ENCODE results near the gene ASTN2.

ASTN2 gene

DNA sequence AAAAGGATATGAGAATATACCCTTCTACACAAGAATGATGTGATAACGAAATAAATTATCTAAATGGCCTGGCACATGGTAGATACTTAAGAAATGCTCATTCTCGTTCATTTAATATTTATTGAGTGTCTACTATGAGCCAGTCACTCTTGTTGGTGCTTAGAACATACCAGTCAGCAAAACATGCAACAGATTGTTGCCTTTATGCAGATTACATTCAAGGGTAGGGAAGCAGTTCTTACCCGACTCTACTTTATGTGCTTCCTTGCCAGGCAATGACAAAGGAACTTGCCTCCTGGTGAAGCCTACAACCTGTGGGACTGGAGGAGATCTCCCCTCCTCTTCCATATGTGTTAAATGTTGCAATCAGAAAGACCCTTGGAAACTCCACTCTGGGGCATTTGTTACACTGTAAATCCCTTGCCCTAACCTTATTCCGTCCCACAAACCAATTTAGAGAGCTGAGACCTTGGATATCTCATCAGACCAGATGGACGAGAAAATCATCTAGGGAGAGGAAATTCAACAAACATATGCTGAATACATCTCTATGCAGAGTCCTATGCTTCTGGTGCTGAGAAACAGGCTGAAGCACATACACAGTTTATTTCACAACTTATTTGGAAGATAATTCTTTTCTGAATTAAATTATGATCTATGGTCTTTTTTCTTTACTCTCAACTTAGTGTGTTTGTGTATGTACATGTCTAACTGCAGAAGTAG lies 855.9 kb downstream of the ASTN2 start:
- Histone ChIP-seq H4K20me1 (ENCODE audit: control insufficient read depth, insufficient read depth, low read depth, low read length) (no peaks in the 10 kb centered on the region), H3K27ac (ENCODE audit: low read depth, low read length) (no peak overlapping the region), H3K4me1 (ENCODE audit: control insufficient read depth, low read length) (no peaks in the 10 kb centered on the region), H3K79me2 (ENCODE audit: control insufficient read depth, low read length) (no peaks in the 10 kb centered on the region), H3K9me3 (ENCODE audit: control insufficient read depth, insufficient read depth, low read length) (no peaks in the 10 kb centered on the region), H3K27me3 (ENCODE audit: control insufficient read depth, low read length) (no peaks in the 10 kb centered on the region), H3K4me3 (ENCODE audit: low read length) (no peak overlapping the region), H3K36me3 (ENCODE audit: control insufficient read depth, low read length) (no peaks in the 10 kb centered on the region), H3K9me2 (replicated peaks; ENCODE audit: control insufficient read depth, low read length) (no peaks in the 10 kb centered on the region), H3K4me2 (ENCODE audit: low read length) (no peak overlapping the region), H3F3A (ENCODE audit: control insufficient read depth, insufficient read depth) (no peaks in the 10 kb centered on the region)
- no peak for TF ChIP-seq EZH2phosphoT487 (IDR thresholded peaks at IDR 0.05; ENCODE audit: borderline replicate concordance, low read length)
- TF ChIP-seq, protein P1, sequence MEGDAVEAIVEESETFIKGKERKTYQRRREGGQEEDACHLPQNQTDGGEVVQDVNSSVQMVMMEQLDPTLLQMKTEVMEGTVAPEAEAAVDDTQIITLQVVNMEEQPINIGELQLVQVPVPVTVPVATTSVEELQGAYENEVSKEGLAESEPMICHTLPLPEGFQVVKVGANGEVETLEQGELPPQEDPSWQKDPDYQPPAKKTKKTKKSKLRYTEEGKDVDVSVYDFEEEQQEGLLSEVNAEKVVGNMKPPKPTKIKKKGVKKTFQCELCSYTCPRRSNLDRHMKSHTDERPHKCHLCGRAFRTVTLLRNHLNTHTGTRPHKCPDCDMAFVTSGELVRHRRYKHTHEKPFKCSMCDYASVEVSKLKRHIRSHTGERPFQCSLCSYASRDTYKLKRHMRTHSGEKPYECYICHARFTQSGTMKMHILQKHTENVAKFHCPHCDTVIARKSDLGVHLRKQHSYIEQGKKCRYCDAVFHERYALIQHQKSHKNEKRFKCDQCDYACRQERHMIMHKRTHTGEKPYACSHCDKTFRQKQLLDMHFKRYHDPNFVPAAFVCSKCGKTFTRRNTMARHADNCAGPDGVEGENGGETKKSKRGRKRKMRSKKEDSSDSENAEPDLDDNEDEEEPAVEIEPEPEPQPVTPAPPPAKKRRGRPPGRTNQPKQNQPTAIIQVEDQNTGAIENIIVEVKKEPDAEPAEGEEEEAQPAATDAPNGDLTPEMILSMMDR (IDR thresholded peaks at IDR 0.05; ENCODE audit: low read depth, low read length, poor library complexity, severe bottlenecking), result no peak

DNA sequence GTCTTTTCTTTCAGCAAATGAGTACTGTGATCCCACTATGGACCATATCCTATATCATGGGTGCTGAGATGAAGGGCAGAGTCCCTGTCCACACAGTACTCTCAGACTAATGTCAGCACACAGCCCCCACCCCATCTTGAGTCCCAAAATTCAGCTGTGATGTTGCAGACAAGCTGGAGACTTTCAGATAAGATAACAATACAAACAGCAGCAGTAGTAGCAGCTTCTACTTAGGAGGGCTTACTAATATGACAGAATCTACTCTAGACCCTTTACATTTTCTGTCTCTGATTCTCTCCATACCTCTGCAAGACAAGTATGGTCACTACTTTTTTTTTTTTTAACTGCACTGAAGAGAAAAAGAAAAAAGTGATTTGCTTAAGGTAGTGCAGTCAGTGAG lies 856.8 kb downstream of the ASTN2 start:
- TF ChIP-seq, protein P1 (IDR thresholded peaks at IDR 0.05; ENCODE audit: low read depth, low read length, poor library complexity, severe bottlenecking), result no peak
- no peak for TF ChIP-seq EZH2phosphoT487 (IDR thresholded peaks at IDR 0.05; ENCODE audit: borderline replicate concordance, low read length)
- H3K9me3 ChIP-seq (ENCODE audit: control insufficient read depth, insufficient read depth, low read length), result no peaks in the 10 kb centered on the region
- H4K20me1 ChIP-seq (ENCODE audit: control insufficient read depth, insufficient read depth, low read depth, low read length), result no peaks in the 10 kb centered on the region
- no peaks in the 10 kb centered on the region for H3K36me3 ChIP-seq (ENCODE audit: control insufficient read depth, low read length)
- H3K4me3 ChIP-seq (ENCODE audit: low read length), result no peak overlapping the region
- H3K79me2 ChIP-seq (ENCODE audit: control insufficient read depth, low read length), result no peaks in the 10 kb centered on the region
- no peaks in the 10 kb centered on the region for H3K9me2 ChIP-seq (replicated peaks; ENCODE audit: control insufficient read depth, low read length)
- H3K27ac ChIP-seq (ENCODE audit: low read depth, low read length), result no peak overlapping the region
- no peak overlapping the region for H3K4me2 ChIP-seq (ENCODE audit: low read length)
- no peaks in the 10 kb centered on the region for H3K27me3 ChIP-seq (ENCODE audit: control insufficient read depth, low read length)
- H3F3A ChIP-seq (ENCODE audit: control insufficient read depth, insufficient read depth), result no peaks in the 10 kb centered on the region
- H3K4me1 ChIP-seq (ENCODE audit: control insufficient read depth, low read length), result no peaks in the 10 kb centered on the region

GRCh38 chr9:116555556-116556155 lies 859.2 kb downstream of the ASTN2 start:
- no peaks in the 10 kb centered on the region for H3K36me3 ChIP-seq (ENCODE audit: control insufficient read depth, low read length)
- TF ChIP-seq, protein P1 (IDR thresholded peaks at IDR 0.05; ENCODE audit: low read depth, low read length, poor library complexity, severe bottlenecking), result no peak
- no peak for TF ChIP-seq EZH2phosphoT487 (IDR thresholded peaks at IDR 0.05; ENCODE audit: borderline replicate concordance, low read length)
- H3K4me3 ChIP-seq (ENCODE audit: low read length), result no peak overlapping the region
- no peak overlapping the region for H3K27ac ChIP-seq (ENCODE audit: low read depth, low read length)
- no peaks in the 10 kb centered on the region for H4K20me1 ChIP-seq (ENCODE audit: control insufficient read depth, insufficient read depth, low read depth, low read length)
- no peaks in the 10 kb centered on the region for H3K79me2 ChIP-seq (ENCODE audit: control insufficient read depth, low read length)
- no peaks in the 10 kb centered on the region for H3K9me3 ChIP-seq (ENCODE audit: control insufficient read depth, insufficient read depth, low read length)
- H3K4me2 ChIP-seq (ENCODE audit: low read length), result no peak overlapping the region
- no peaks in the 10 kb centered on the region for H3K4me1 ChIP-seq (ENCODE audit: control insufficient read depth, low read length)
- H3K27me3 ChIP-seq (ENCODE audit: control insufficient read depth, low read length), result no peaks in the 10 kb centered on the region
- no peaks in the 10 kb centered on the region for H3F3A ChIP-seq (ENCODE audit: control insufficient read depth, insufficient read depth)
- H3K9me2 ChIP-seq (replicated peaks; ENCODE audit: control insufficient read depth, low read length), result no peaks in the 10 kb centered on the region

Data from DOHH2 (cell line).